Lower leg skin (tissue), 4 donors: Measurements from ENCODE around the gene ELFN1. TPM values are rescaled to one million over a fixed set of nuclear protein-coding genes. Genes with fewer than 3 reads are reported as not detected.

ENCODE experiments used
- DNase-seq, 2 donors: peaks; one replicate each; pipeline ENCODE4 v3.0.0-alpha.2; 2019; ENCODE audit warnings: low spot score in 2 of 2
- H3K4me3 ChIP-seq: fragments of 200-600 bp; sonication (generic); 2 replicates; pipeline ENCODE4 v1.5.1; 2017; ENCODE audit warnings: mild to moderate bottlenecking, low read depth; ENCODE audit not compliant: poor library complexity, severe bottlenecking
- POLR2A ChIP-seq, 2 donors: fragments of 450-650 bp; IDR thresholded peaks; one replicate each; pipeline ENCODE4 v1.6.1; 2016 to 2017; ENCODE audit warnings: antibody characterized with exemption in 2 of 2, mild to moderate bottlenecking in 1 of 2, moderate library complexity in 1 of 2
- WGBS, 2 donors: methylation state at CpG; one replicate each; pipeline ENCODE4 v1.1.5; 2018; 5-methylcytosine and 5-hydroxymethylcytosine counted together
- intact Hi-C: fragments of 100-400 bp; cut with DNase I; formaldehyde crosslinking; loops from one replicate; pipeline ENCODE4 v1.15.0; 2023; ENCODE audit warnings: low total_unique reads
- total RNA-seq, 4 donors: library from RNA; depleted of rRNA; stranded (reverse); fragments of >200 nt; gene quantifications; one replicate each; pipeline ENCODE4 v1.1.0, GENCODE V29; 2016
- TF ChIP-seq, protein P1 (sequence below), 3 donors: fragments of 450-650 bp; IDR thresholded peaks; one replicate each; pipeline ENCODE4 v1.5.1; 2016; ENCODE audit warnings: antibody characterized with exemption in 3 of 3, mild to moderate bottlenecking in 3 of 3, moderate library complexity in 2 of 3

The ELFN1 gene
- total RNA-seq, 4 donors from 2014 or later = 1.2 to 2.6 (median 1.8) TPM

DNA sequence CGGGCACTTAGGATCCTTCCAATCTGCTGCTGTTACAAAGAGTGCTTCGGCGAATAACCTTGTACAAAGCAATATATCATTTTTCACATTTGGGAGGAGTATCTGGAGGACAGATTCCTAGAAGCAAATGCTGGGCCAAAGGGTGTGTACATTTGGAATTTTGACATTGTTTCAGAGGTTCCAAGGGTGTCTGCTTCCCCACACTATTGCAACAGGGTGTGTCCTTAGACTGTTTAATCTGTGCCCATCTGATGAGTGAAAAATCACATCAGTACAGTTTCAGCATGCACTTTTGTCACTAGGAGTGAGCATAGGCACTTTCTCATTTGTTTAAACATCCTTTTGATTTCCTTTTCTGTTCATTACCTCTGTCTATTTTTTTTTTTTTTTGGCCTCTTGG lies 8.6 kb upstream of the ELFN1 start:
- no peak overlapping the region for H3K4me3 ChIP-seq
- WGBS, 2 donors = 35 to 40% methylated on average over 3 of the region's 3 CpGs
- DNase-seq = peak in 1 of 2 donors; percentile 58
- TF ChIP-seq POLR2A (IDR thresholded peaks at IDR 0.05) = no peak
- TF ChIP-seq, protein P1, sequence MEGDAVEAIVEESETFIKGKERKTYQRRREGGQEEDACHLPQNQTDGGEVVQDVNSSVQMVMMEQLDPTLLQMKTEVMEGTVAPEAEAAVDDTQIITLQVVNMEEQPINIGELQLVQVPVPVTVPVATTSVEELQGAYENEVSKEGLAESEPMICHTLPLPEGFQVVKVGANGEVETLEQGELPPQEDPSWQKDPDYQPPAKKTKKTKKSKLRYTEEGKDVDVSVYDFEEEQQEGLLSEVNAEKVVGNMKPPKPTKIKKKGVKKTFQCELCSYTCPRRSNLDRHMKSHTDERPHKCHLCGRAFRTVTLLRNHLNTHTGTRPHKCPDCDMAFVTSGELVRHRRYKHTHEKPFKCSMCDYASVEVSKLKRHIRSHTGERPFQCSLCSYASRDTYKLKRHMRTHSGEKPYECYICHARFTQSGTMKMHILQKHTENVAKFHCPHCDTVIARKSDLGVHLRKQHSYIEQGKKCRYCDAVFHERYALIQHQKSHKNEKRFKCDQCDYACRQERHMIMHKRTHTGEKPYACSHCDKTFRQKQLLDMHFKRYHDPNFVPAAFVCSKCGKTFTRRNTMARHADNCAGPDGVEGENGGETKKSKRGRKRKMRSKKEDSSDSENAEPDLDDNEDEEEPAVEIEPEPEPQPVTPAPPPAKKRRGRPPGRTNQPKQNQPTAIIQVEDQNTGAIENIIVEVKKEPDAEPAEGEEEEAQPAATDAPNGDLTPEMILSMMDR (IDR thresholded peaks at IDR 0.05) = no peak
- intact Hi-C loops = loop anchor here (10.0 kb wide), 1 partner anchor 553 kb away; no protein-coding TSS in a partner anchor

DNA sequence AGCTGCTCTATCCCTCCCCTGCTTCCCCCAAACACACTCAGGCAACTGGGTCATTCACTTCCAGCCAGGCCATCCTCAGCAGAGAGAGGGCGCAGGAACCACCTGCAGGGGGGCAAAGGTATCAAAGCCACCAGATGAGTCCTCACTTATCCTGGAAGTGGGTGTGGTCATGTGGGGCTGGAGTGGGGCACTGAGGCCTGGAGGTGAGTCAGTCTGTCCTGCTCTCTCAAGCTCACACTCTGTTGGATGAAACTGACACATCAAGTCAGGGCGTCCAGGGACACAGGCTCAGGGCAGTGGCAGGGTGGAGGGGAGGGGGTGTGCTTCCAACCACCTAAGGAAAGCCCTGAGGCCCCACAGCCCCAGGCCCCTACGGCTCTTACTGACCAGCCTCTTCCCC lies 8.0 kb upstream of the ELFN1 start:
- H3K4me3 ChIP-seq = no peak overlapping the region
- no peak for DNase-seq
- intact Hi-C loops = loop anchor here (10.0 kb wide), 1 partner anchor 553 kb away; no protein-coding TSS in a partner anchor
- 84 to 94% methylated on average over 3 of the region's 3 CpGs for WGBS, 2 donors
- no peak for TF ChIP-seq POLR2A (IDR thresholded peaks at IDR 0.05)
- TF ChIP-seq, protein P1 (IDR thresholded peaks at IDR 0.05) = no peak

DNA sequence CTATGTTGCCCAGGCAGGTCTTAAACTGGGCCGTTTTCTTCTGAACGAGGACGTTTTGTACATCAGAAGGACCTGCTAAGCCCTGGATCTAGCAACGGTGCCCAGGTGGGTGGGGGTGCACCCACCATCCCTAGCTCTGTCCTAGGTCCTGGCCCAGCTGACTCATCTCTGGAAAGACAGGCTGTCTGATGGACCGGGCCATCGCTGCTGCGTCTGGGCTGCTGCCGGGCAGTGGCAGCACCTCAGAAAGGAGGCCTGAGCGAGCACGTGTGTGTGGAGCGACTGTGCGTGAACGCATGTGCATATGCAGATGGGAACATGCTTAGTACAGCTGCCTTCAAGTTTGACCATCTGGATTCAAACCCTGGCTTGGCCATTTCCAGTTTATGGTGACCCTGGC lies 7.3 kb upstream of the ELFN1 start:
- DNase-seq = peak in 1 of 2 donors; percentile 67
- no peak overlapping the region for H3K4me3 ChIP-seq
- intact Hi-C loops = loop anchor here (10.0 kb wide), 1 partner anchor 552 kb away; no protein-coding TSS in a partner anchor
- TF ChIP-seq, protein P1 (IDR thresholded peaks at IDR 0.05) = no peak
- TF ChIP-seq POLR2A (IDR thresholded peaks at IDR 0.05) = no peak
- 76 to 90% methylated on average over 13 of the region's 13 CpGs for WGBS, 2 donors

DNA sequence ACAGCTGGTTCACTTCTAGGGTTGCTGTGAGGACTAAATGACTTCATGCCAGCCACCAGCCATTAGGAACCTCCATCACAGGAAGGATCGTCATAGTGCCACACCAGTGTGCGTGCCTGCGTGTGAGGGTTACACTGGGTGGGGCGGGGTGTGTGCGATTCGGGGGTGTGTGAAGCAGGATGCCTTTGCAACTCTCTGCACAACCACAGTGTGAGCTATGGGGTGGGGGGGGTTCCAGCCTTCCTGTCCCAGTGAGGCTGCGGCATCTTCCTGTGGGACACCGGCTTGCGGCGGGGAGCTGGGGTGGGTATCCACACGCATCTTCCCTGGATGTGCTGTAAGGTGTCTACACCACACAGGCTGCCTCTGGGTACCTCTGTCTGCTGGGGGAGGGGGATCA lies 6.9 kb upstream of the ELFN1 start:
- intact Hi-C loops = loop anchor here (10.0 kb wide), 1 partner anchor 552 kb away; no protein-coding TSS in a partner anchor

DNA sequence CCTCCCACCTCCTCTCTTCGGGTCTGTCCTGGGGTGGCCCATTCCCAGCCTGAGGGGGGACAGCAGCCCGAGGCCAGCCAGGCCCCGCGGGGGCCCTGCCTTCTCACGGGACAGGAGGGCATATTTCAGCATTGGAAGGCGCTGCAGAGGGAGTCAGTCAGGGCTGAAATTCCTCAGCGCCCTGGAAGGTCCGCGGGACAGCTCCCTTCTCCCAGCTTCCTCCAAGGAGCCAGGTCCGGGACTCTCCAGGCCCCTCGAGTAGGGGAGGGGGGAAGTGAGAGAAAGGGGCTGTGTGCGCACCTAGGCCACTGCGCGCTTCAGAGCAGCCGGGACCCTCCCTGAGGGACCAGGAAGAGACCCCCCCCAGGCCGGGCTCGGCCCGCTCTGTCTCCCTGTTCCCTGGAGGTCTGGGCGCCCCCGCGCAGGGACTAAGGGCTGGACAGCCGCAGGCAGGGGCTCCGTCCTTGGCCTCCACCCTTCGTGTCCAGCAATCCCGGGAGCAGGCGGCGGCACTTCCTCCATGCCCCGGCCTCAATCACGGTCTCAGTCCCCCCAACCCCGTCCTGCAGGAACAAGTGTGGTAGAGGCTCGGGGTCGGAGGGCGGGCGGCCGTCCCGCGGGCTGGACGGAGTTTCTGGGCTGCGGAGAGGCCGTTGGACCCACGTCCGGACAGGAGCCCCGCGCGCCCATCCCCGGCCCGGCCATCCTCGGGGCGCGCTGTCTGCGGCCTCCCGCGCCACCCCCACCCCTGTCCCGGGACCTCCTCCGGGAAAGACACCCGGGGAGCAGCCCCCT lies 6.0 kb upstream of the ELFN1 start:
- TF ChIP-seq, protein P1 (IDR thresholded peaks at IDR 0.05) = no peak
- no peak for TF ChIP-seq POLR2A (IDR thresholded peaks at IDR 0.05)
- intact Hi-C loops = loop anchor here (10.0 kb wide), 1 partner anchor 551 kb away; no protein-coding TSS in a partner anchor
- 17 to 22% methylated on average over 10 to 27 of the region's 56 CpGs for WGBS, 2 donors
- no peak overlapping the region for H3K4me3 ChIP-seq
- DNase-seq = peak in 1 of 2 donors; percentile 85

More for the DNA sequence above, 6.9 kb upstream of the ELFN1 start:
- 73 to 87% methylated on average over 11 of the region's 11 CpGs for WGBS, 2 donors
- H3K4me3 ChIP-seq = no peak overlapping the region
- TF ChIP-seq, protein P1 (IDR thresholded peaks at IDR 0.05) = no peak
- TF ChIP-seq POLR2A (IDR thresholded peaks at IDR 0.05) = no peak
- peak in 1 of 2 donors; percentile 82 for DNase-seq
